A673 (cell line): Measurements from ENCODE around the gene ZSCAN5A.

Experiments
- CTCF ChIP-seq: fragments of 300-800, 200-600 bp; sonication (generic); conservative IDR thresholded peaks from 2 replicates; pipeline ENCODE4 v1.5.1; 2017; ENCODE audit warnings: low read depth, mild to moderate bottlenecking, antibody characterized with exemption, low read length, moderate library complexity, mixed read lengths
- EZH2 ChIP-seq: fragments of 200-600 bp; sonication (generic); IDR thresholded peaks from 2 replicates; pipeline ENCODE4 v1.6.1; 2017; ENCODE audit warnings: borderline replicate concordance, low read depth, mild to moderate bottlenecking, mixed read lengths, antibody characterized with exemption, low read length; ENCODE audit not compliant: poor library complexity, severe bottlenecking

GRCh38 chr19:56177564-56178243 is 136.9 kb downstream of the ZSCAN5A start:
- TF ChIP-seq EZH2 = no peak
- no peak for TF ChIP-seq CTCF
